IgD-negative memory B cell (primary cell): ENCODE results near the gene UNC13A. TPM values are rescaled to one million over a fixed set of nuclear protein-coding genes. Genes with fewer than 3 reads are reported as not detected.

Experiments
- H3K27ac Mint-ChIP-seq, 3 donors: one replicate each; pipeline ENCODE4 v1.8.0; 2020 to 2022; ENCODE audit warnings: mild to moderate bottlenecking in 3 of 3, mixed read lengths in 3 of 3, moderate library complexity in 1 of 3
- H3K27me3 Mint-ChIP-seq: one replicate; pipeline ENCODE4 v1.8.0; 2021; ENCODE audit warnings: mixed read lengths
- H3K36me3 Mint-ChIP-seq: one replicate; pipeline ENCODE4 v1.8.0; 2020; ENCODE audit warnings: mild to moderate bottlenecking, mixed read lengths
- H3K4me1 Mint-ChIP-seq, 3 donors: one replicate each; pipeline ENCODE4 v1.8.0; 2020 to 2022; ENCODE audit warnings: mixed read lengths in 3 of 3, mild to moderate bottlenecking in 1 of 3
- H3K4me3 Mint-ChIP-seq, 4 donors: one replicate each; pipeline ENCODE4 v1.8.0; 2020 to 2022; ENCODE audit warnings: mild to moderate bottlenecking in 4 of 4, mixed read lengths in 4 of 4, moderate library complexity in 3 of 4
- H3K9me3 Mint-ChIP-seq, 3 donors: one replicate each; pipeline ENCODE4 v1.8.0; 2020 to 2021; ENCODE audit warnings: mixed read lengths in 3 of 3, mild to moderate bottlenecking in 1 of 3
- polyA plus RNA-seq: library from polyadenylated mRNA; unstranded; fragments of 300-500 nt; fragmentation: Illumina TruSeq; gene quantifications from one replicate; pipeline ENCODE4 v1.2.3, GENCODE V29; 2021

Gene UNC13A
- polyA plus RNA-seq, 1 donor from 2014 or later, result not detected

GRCh38 chr19:17720440-17720839 is 32.3 kb upstream of the UNC13A start:
- H3K27ac Mint-ChIP-seq, result peak overlapping the region in 2 of 3 donors; percentile 81 to 93
- peaks cover 28 to 31% (median 30%) of the 10 kb centered on the region in 3 donors for H3K4me1 Mint-ChIP-seq
- H3K36me3 Mint-ChIP-seq, result no peaks in the 10 kb centered on the region
- H3K9me3 Mint-ChIP-seq, result no peaks in the 10 kb centered on the region
- H3K4me3 Mint-ChIP-seq, result peak overlapping the region; percentile 82 to 95 (median 90)
- H3K27me3 Mint-ChIP-seq, result no peaks in the 10 kb centered on the region

- no peaks in the 10 kb centered on the region for H3K9me3 Mint-ChIP-seq
- H3K4me1 Mint-ChIP-seq, result peaks cover 28 to 31% (median 28%) of the 10 kb centered on the region in 3 donors
- H3K36me3 Mint-ChIP-seq, result no peaks in the 10 kb centered on the region
- H3K4me3 Mint-ChIP-seq, result peak overlapping the region; percentile 82 to 95 (median 90)
- H3K27ac Mint-ChIP-seq, result peak overlapping the region in 2 of 3 donors; percentile 81 to 93
- H3K27me3 Mint-ChIP-seq, result no peaks in the 10 kb centered on the region
Measured at GRCh38 chr19:17719730-17720400, 31.7 kb upstream of the UNC13A start.

- peaks cover 25 to 31% (median 28%) of the 10 kb centered on the region in 3 donors for H3K4me1 Mint-ChIP-seq
- H3K27ac Mint-ChIP-seq, result peak within 1 kb of the TSS; percentile 42 to 94 (median 81)
- no peaks in the 10 kb centered on the region for H3K27me3 Mint-ChIP-seq
- H3K4me3 Mint-ChIP-seq, result peak within 1 kb of the TSS; percentile 82 to 95 (median 91)
- H3K36me3 Mint-ChIP-seq, result no peaks in the 10 kb centered on the region
- no peaks in the 10 kb centered on the region for H3K9me3 Mint-ChIP-seq
Measured at GRCh38 chr19:17718947-17719711, 31.0 kb upstream of the UNC13A start, which contains the start of gene MAP1S. TSS of gene MAP1S (plus strand) at chr19:17719480. CDS start at chr19:17719503, 23 bp downstream.

GRCh38 chr19:17718550-17718946 is 30.4 kb upstream of the UNC13A start:
- peaks cover 25 to 31% (median 28%) of the 10 kb centered on the region in 3 donors for H3K4me1 Mint-ChIP-seq
- H3K27ac Mint-ChIP-seq, result peak overlapping the region; percentile 42 to 94 (median 81)
- peak overlapping the region; percentile 82 to 92 (median 86) for H3K4me3 Mint-ChIP-seq
- no peaks in the 10 kb centered on the region for H3K9me3 Mint-ChIP-seq
- no peaks in the 10 kb centered on the region for H3K36me3 Mint-ChIP-seq
- H3K27me3 Mint-ChIP-seq, result no peaks in the 10 kb centered on the region

- Mint-ChIP-seq H3K4me3 (peak overlapping the region in 1 of 4 donors; percentile 77), H3K9me3 (no peaks in the 10 kb centered on the region), H3K4me1 (peaks cover 22 to 26% (median 25%) of the 10 kb centered on the region in 3 donors), H3K36me3 (no peaks in the 10 kb centered on the region), H3K27me3 (no peaks in the 10 kb centered on the region), H3K27ac (no peak overlapping the region)
Measured at GRCh38 chr19:17716309-17716929, 28.3 kb upstream of the UNC13A start.

GRCh38 chr19:17711851-17712250 is 23.7 kb upstream of the UNC13A start:
- H3K4me1 Mint-ChIP-seq, result peaks cover 0 to 2% (median 2%) of the 10 kb centered on the region in 3 donors
- H3K27ac Mint-ChIP-seq, result no peak overlapping the region
- H3K36me3 Mint-ChIP-seq, result no peaks in the 10 kb centered on the region
- H3K9me3 Mint-ChIP-seq, result no peaks in the 10 kb centered on the region
- no peaks in the 10 kb centered on the region for H3K27me3 Mint-ChIP-seq
- no peak overlapping the region for H3K4me3 Mint-ChIP-seq

GRCh38 chr19:17706750-17707181 is 18.6 kb upstream of the UNC13A start:
- peaks cover 0 to 6% (median 2%) of the 10 kb centered on the region in 3 donors for H3K4me1 Mint-ChIP-seq
- H3K36me3 Mint-ChIP-seq, result no peaks in the 10 kb centered on the region
- no peaks in the 10 kb centered on the region for H3K9me3 Mint-ChIP-seq
- H3K4me3 Mint-ChIP-seq, result peak overlapping the region in 1 of 4 donors; percentile 72
- no peak overlapping the region for H3K27ac Mint-ChIP-seq
- no peaks in the 10 kb centered on the region for H3K27me3 Mint-ChIP-seq

GRCh38 chr19:17703824-17704463 is 15.8 kb upstream of the UNC13A start:
- H3K27me3 Mint-ChIP-seq, result peaks cover 4% of the 10 kb centered on the region
- H3K27ac Mint-ChIP-seq, result no peak overlapping the region

GRCh38 chr19:17695198-17695597 is 7.0 kb upstream of the UNC13A start:
- no peak overlapping the region for H3K27ac Mint-ChIP-seq
- peaks cover 0 to 2% (median 0%) of the 10 kb centered on the region in 3 donors for H3K9me3 Mint-ChIP-seq
- H3K27me3 Mint-ChIP-seq, result peaks cover 32% of the 10 kb centered on the region
- H3K4me3 Mint-ChIP-seq, result no peak overlapping the region
- H3K4me1 Mint-ChIP-seq, result peaks cover 0 to 1% (median 0%) of the 10 kb centered on the region in 3 donors
- H3K36me3 Mint-ChIP-seq, result no peaks in the 10 kb centered on the region

More at GRCh38 chr19:17703824-17704463, 15.8 kb upstream of the UNC13A start:
- peaks cover 0 to 7% (median 2%) of the 10 kb centered on the region in 3 donors for H3K4me1 Mint-ChIP-seq
- no peaks in the 10 kb centered on the region for H3K36me3 Mint-ChIP-seq
- no peak overlapping the region for H3K4me3 Mint-ChIP-seq
- H3K9me3 Mint-ChIP-seq, result no peaks in the 10 kb centered on the region

GRCh38 chr19:17692566-17692965 is 4.4 kb upstream of the UNC13A start:
- Mint-ChIP-seq H3K27me3 (peaks cover 42% of the 10 kb centered on the region), H3K36me3 (no peaks in the 10 kb centered on the region), H3K4me3 (no peak overlapping the region), H3K4me1 (peaks cover 0 to 6% (median 4%) of the 10 kb centered on the region in 3 donors), H3K9me3 (peaks cover 0 to 4% (median 0%) of the 10 kb centered on the region in 3 donors), H3K27ac (no peak overlapping the region)

GRCh38 chr19:17688853-17689595 is 870 bp upstream of the UNC13A start:
- Mint-ChIP-seq H3K4me3 (peak overlapping the region in 3 of 4 donors; percentile 10 to 40 (median 17)), H3K27me3 (peaks cover 58% of the 10 kb centered on the region), H3K27ac (peak overlapping the region in 1 of 3 donors; percentile 89), H3K4me1 (peaks cover 0 to 7% (median 6%) of the 10 kb centered on the region in 3 donors), H3K36me3 (no peaks in the 10 kb centered on the region), H3K9me3 (peaks cover 0 to 5% (median 0%) of the 10 kb centered on the region in 3 donors)

GRCh38 chr19:17687141-17687856 is 855 bp downstream of the UNC13A start:
- Mint-ChIP-seq H3K4me1 (peaks cover 0 to 7% (median 6%) of the 10 kb centered on the region in 3 donors), H3K9me3 (peaks cover 0 to 6% (median 0%) of the 10 kb centered on the region in 3 donors), H3K4me3 (peak overlapping the region in 2 of 4 donors; percentile 47 to 71), H3K36me3 (no peaks in the 10 kb centered on the region), H3K27ac (no peak overlapping the region), H3K27me3 (peaks cover 62% of the 10 kb centered on the region)

GRCh38 chr19:17686592-17687024 is 1.5 kb downstream of the UNC13A start:
- peak overlapping the region in 1 of 4 donors; percentile 49 for H3K4me3 Mint-ChIP-seq
- peaks cover 0 to 7% (median 0%) of the 10 kb centered on the region in 3 donors for H3K9me3 Mint-ChIP-seq
- H3K27ac Mint-ChIP-seq, result no peak overlapping the region
- peaks cover 57% of the 10 kb centered on the region for H3K27me3 Mint-ChIP-seq
- no peaks in the 10 kb centered on the region for H3K36me3 Mint-ChIP-seq
- H3K4me1 Mint-ChIP-seq, result peaks cover 0 to 7% (median 6%) of the 10 kb centered on the region in 3 donors
